HepG2 (cell line): ENCODE results near the gene GOSR1. TPM values are rescaled to one million over a fixed set of nuclear protein-coding genes. Genes with fewer than 3 reads are reported as not detected.

Source experiments
- ASH2L ChIP-seq: fragments of 300-600, 200-600 bp; sonication (generic); IDR thresholded peaks from 2 replicates; pipeline ENCODE4 v1.7.0; 2017; ENCODE audit warnings: low read depth, mild to moderate bottlenecking, moderate library complexity, mixed read lengths, low read length; ENCODE audit not compliant: insufficient read length
- ATF2 ChIP-seq: sonication (generic); formaldehyde crosslinking; IDR thresholded peaks from 2 replicates; pipeline ENCODE4 v1.4.0; 2020; ENCODE audit warnings: missing genetic modification reagents
- CEBPG ChIP-seq: IDR thresholded peaks from 2 replicates; pipeline ENCODE4 v1.6.1; 2016
- EHMT2 ChIP-seq: fragments of 200-600 bp; sonication (generic); IDR thresholded peaks from 2 replicates; pipeline ENCODE4 v1.7.0; 2017; ENCODE audit warnings: antibody characterized with exemption, low read depth, low read length, borderline replicate concordance
- HMG20A ChIP-seq: IDR thresholded peaks from 2 replicates; pipeline ENCODE4 v1.6.1; 2016; ENCODE audit warnings: borderline replicate concordance
- HMG20B ChIP-seq: conservative IDR thresholded peaks from 2 replicates; pipeline ENCODE4 v1.6.1; 2016; ENCODE audit warnings: missing genetic modification reagents, missing compliant biosample characterization
- KDM1A ChIP-seq: IDR thresholded peaks from 2 replicates; pipeline ENCODE4 v1.6.1; 2016; ENCODE audit warnings: missing compliant biosample characterization
- KDM4B ChIP-seq: sonication (generic); formaldehyde crosslinking; IDR thresholded peaks from 2 replicates; pipeline ENCODE4 v1.4.0; 2020; ENCODE audit warnings: missing genetic modification reagents
- KDM5A ChIP-seq: fragments of 200-600 bp; sonication (generic); IDR thresholded peaks from 2 replicates; pipeline ENCODE4 v1.7.0; 2018; ENCODE audit warnings: antibody characterized with exemption, mild to moderate bottlenecking, low read length, borderline replicate concordance
- MAZ ChIP-seq, 2 experiments: sonication (generic) in 1 of 2; formaldehyde crosslinking in 1 of 2; IDR thresholded peaks; 2 replicates each; pipeline versions ENCODE4 v1.5.0 to v1.6.1; 2012 to 2020; ENCODE audit warnings: low read depth in 2 of 2, mild to moderate bottlenecking in 2 of 2, borderline replicate concordance in 1 of 2, improper control_type of control experiment in 1 of 2, low read length in 1 of 2, missing genetic modification reagents in 1 of 2, moderate library complexity in 1 of 2
- REST ChIP-seq, 2 experiments: IDR thresholded peaks; 2 replicates each; pipeline ENCODE4 v1.6.1; 2011 to 2012; ENCODE audit warnings: low read length in 2 of 2, borderline replicate concordance in 1 of 2, low read depth in 1 of 2, mild to moderate bottlenecking in 1 of 2, moderate library complexity in 1 of 2
- SALL1 ChIP-seq: sonication (generic); formaldehyde crosslinking; IDR thresholded peaks from 2 replicates; pipeline ENCODE4 v1.8.0; 2022; ENCODE audit warnings: mild to moderate bottlenecking, missing genetic modification reagents
- THAP11 ChIP-seq: IDR thresholded peaks from 2 replicates; pipeline ENCODE4 v1.6.1; 2016; ENCODE audit warnings: missing biosample characterization, missing genetic modification reagents
- TOE1 ChIP-seq: sonication (generic); formaldehyde crosslinking; IDR thresholded peaks from 2 replicates; pipeline ENCODE4 v1.4.0; 2020; ENCODE audit warnings: mild to moderate bottlenecking, missing genetic modification reagents
- ZBTB3 ChIP-seq: sonication (generic); formaldehyde crosslinking; IDR thresholded peaks from 2 replicates; pipeline ENCODE4 v1.4.0; 2020; ENCODE audit warnings: low read depth, mild to moderate bottlenecking, moderate library complexity, missing genetic modification reagents, borderline replicate concordance
- ZBTB43 ChIP-seq: sonication (generic); formaldehyde crosslinking; conservative IDR thresholded peaks from 2 replicates; pipeline ENCODE4 v1.4.0; 2020; ENCODE audit warnings: missing genetic modification reagents
- ZNF451 ChIP-seq: sonication (generic); formaldehyde crosslinking; IDR thresholded peaks from 2 replicates; pipeline ENCODE4 v1.5.0; 2020; ENCODE audit warnings: mild to moderate bottlenecking, missing genetic modification reagents
- ZSCAN31 ChIP-seq: sonication (generic); formaldehyde crosslinking; IDR thresholded peaks from 2 replicates; pipeline ENCODE4 v1.5.0; 2020; ENCODE audit warnings: low read depth, mild to moderate bottlenecking, missing genetic modification reagents
- ZSCAN9 ChIP-seq: IDR thresholded peaks from 2 replicates; pipeline ENCODE4 v1.6.1; 2016; ENCODE audit warnings: borderline replicate concordance
- polyA plus RNA-seq, 8 experiments: library from polyadenylated mRNA; depleted of rRNA in 3 of 8; stranded (reverse) in 7 of 8; unstranded in 1 of 8; fragments of >200 nt; fragmentation: Illumina TruSeq in 4 of 8; extraction: Trizol in 4 of 8; gene quantifications; 2 replicates each; pipeline versions ENCODE4 v1.2.1 to v1.2.3, GENCODE V29; 2011 to 2016; ENCODE audit warnings: low read depth in 4 of 8, missing spikeins in 1 of 8, mixed read lengths in 1 of 8; ENCODE audit not compliant: insufficient read depth in 1 of 8
- total RNA-seq, 5 experiments: library from RNA; depleted of rRNA; stranded (reverse); fragments of >200 nt; fragmentation: Illumina TruSeq; extraction: Trizol; gene quantifications; 2 replicates each; pipeline ENCODE4 v1.2.3, GENCODE V29; 2016; ENCODE audit warnings: low read depth in 1 of 5
- TF ChIP-seq, protein P1 (sequence below): sonication (generic); formaldehyde crosslinking; IDR thresholded peaks from 2 replicates; pipeline ENCODE4 v1.8.1; 2023; ENCODE audit warnings: mild to moderate bottlenecking, inconsistent platforms, moderate library complexity, missing genetic modification reagents, borderline replicate concordance

Gene GOSR1
- total and polyA plus RNA-seq, 2 of the 13 experiments (the other 11 are each of a cell fraction or from before 2014, with no cell fraction given), result 15.8 to 37.0 TPM

DNA sequence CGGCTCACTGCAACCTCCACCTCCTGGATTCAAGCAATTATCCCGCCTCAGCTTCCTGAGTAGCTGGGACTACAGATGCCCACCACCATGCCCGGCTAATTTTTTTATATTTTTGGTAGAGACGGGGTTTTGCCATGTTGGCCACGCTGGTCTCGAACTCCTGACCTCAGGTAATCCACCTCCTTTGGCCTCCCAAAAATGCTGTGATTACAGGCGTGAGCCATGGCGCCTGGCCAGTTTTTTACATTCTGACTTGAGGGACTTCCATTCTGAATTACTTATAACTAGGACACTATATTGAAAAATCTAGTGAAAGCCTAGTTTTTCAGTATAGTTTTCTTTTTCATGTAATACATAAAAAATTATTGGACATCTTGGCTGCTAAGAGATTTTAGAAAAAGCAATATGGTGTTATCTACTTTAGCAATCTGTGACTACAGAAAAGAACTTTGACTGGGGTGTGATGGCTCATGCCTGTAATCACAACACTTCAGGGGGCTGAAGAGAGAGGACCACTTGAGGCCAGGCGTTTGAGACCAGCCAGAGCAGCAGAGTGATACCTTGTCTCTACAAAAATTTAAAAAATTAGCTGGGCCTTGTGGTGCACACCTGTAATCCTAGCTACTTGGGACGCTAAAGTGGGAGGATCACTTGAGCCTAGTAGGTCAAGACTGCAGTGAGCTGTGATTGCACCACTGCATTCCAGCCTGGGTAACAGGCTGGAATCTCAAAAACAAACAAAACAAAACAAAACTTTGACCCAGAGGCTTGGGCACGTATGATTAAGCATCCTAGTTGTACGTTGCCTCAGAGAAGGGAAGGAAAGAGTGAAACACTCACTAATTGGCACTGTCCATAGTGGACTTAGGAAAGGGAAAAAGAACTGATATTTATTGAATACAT, 26.8 kb upstream of the GOSR1 start (continued):
- TF ChIP-seq ZSCAN9 (CRISPR knock-in tag) (peak; percentile 51; the same call in 1 of the 2 replicates), THAP11 (CRISPR knock-in tag) (peak; percentile 68), KDM1A (CRISPR knock-in tag) (peak; percentile 80), HMG20A (CRISPR knock-in tag) (peak; percentile 83; the same call in 1 of the 2 replicates), CEBPG (CRISPR knock-in tag) (peak; percentile 96), HMG20B (peak; percentile 82), ZSCAN31 (peak; percentile 74; the same call in 1 of the 2 replicates), KDM5A (peak; percentile 51; the same call in 1 of the 2 replicates), TOE1 (CRISPR knock-in tag) (0 out of 2 replicates have a peak, but pooled peaks have one; percentile 28), ZNF451 (CRISPR knock-in tag) (no peak), KDM4B (peak; percentile 67; the same call in 1 of the 2 replicates), ATF2 (CRISPR knock-in tag) (peak; percentile 77), ZBTB43 (CRISPR knock-in tag) (peak; percentile 63; the same call in 1 of the 2 replicates), ASH2L (peak; percentile 90), EHMT2 (peak; percentile 88; the same call in 1 of the 2 replicates), MAZ (IDR thresholded peaks at IDR 0.05; ENCODE audit: borderline replicate concordance, low read depth, low read length) (no peak), MAZ (CRISPR knock-in tag; IDR thresholded peaks at IDR 0.05; ENCODE audit: low read depth) (peak; percentile 42; the same call in 1 of the 2 replicates), REST (IDR thresholded peaks at IDR 0.05; ENCODE audit: borderline replicate concordance in 1 of 2, low read depth in 1 of 2, low read length in 2 of 2) (0 out of 4 replicates have a peak, but pooled peaks of 1 of the 2 experiments have one; percentile 28), ZBTB3 (CRISPR knock-in tag) (peak; percentile 81; the same call in 1 of the 2 replicates), SALL1 (CRISPR knock-in tag) (peak; percentile 96)
- TF ChIP-seq, protein P1, sequence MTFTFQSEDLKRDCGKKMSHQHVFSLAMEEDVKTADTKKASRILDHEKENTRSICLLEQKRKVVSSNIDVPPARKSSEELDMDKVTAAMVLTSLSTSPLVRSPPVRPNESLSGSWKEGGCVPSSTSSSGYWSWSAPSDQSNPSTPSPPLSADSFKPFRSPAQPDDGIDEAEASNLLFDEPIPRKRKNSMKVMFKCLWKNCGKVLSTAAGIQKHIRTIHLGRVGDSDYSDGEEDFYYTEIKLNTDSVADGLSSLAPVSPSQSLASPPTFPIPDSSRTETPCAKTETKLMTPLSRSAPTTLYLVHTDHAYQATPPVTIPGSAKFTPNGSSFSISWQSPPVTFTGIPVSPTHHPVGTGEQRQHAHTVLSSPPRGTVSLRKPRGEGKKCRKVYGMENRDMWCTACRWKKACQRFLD (CRISPR knock-in tag), result no peak
